HepG2 (cell line): ENCODE measurements around the gene KCTD16. TPM values are rescaled to one million over a fixed set of nuclear protein-coding genes. Genes with fewer than 3 reads are reported as not detected.

Experiments used
- ATAC-seq: fragments of 200-7000 bp; cut with Tn5 transposase; 3 replicates; pipeline ENCODE4 v1.9.1; 2020; ENCODE audit warnings: mild to moderate bottlenecking, moderate library complexity
- BruUV-seq: library from RNA; stranded (reverse); fragments of 400-500 nt; replicated peaks from 2 replicates; lab custom pipeline; 2021; lab: Mats Ljungman, UMichigan
- CTCF ChIA-PET: fragments of 300-600 bp; formaldehyde crosslinking; extraction: SDS; loops from one replicate; lab custom pipeline; 2021; ENCODE audit warnings: low total read pairs, inconsistent platforms, low intra/inter-chr PET ratio; lab: Yijun Ruan, JAX
- POLR2A ChIA-PET: fragments of 350-600 bp; sonication (Branson Sonifier 250); formaldehyde crosslinking; loops from one replicate; lab custom pipeline; 2020; ENCODE audit warnings: antibody characterized with exemption, inconsistent platforms; lab: Yijun Ruan, JAX
- DNase-seq: peaks from one replicate; pipeline ENCODE4 v3.0.0-alpha.2; 2015; ENCODE audit warnings: low spot score
- FAIRE-seq: peaks from 3 replicates; lab custom pipeline; 2011; peaks lifted over from hg19 to GRCh38; lab: Jason Lieb, UNC
- H2AFZ ChIP-seq: one replicate; pipeline ENCODE4 v1.6.1; 2011; ENCODE audit warnings: low read length, inconsistent platforms
- H3K27ac ChIP-seq: fragments of 300-600 bp; 3 replicates; pipeline ENCODE4 v1.8.0; 2011; ENCODE audit warnings: mixed run types, mild to moderate bottlenecking, mixed read lengths, low read length, inconsistent platforms; ENCODE audit not compliant: insufficient read depth; ENCODE audit errors: extremely low read length
- H3K27me3 ChIP-seq, 2 experiments: fragments of 200-600 bp in 1 of 2; 2 replicates in 1 of 2; 3 replicates in 1 of 2; pipeline versions ENCODE4 v1.6.0 to v1.8.0; 2011; ENCODE audit warnings: low read length in 2 of 2, mild to moderate bottlenecking in 2 of 2, moderate library complexity in 2 of 2, inconsistent platforms in 1 of 2; ENCODE audit not compliant: insufficient read depth in 2 of 2, control insufficient read depth in 1 of 2
- H3K36me3 ChIP-seq, 2 experiments: fragments of 200-600 bp in 1 of 2; replicated peaks in 1 of 2; 2 replicates in 1 of 2; 3 replicates in 1 of 2; pipeline versions ENCODE4 v1.5.1 to v1.8.0; 2011; ENCODE audit warnings: low read length in 2 of 2, inconsistent platforms in 1 of 2; ENCODE audit not compliant: insufficient read depth in 2 of 2, control insufficient read depth in 1 of 2
- H3K4me1 ChIP-seq: 2 replicates; pipeline ENCODE4 v1.5.1; 2012; ENCODE audit warnings: low read length, inconsistent platforms; ENCODE audit not compliant: insufficient read depth
- H3K4me2 ChIP-seq: 2 replicates; pipeline ENCODE4 v1.6.0; 2011; ENCODE audit warnings: low read depth, low read length, inconsistent platforms
- H3K4me3 ChIP-seq, 3 experiments: fragments of 200-600 bp in 1 of 3; sonication (generic), shearing (Covaris generic) in 1 of 3; replicated peaks in 1 of 3; 2 replicates each; pipeline ENCODE4 v1.5.1; 2011 to 2016; ENCODE audit warnings: low read length in 3 of 3, inconsistent platforms in 2 of 3, low read depth in 2 of 3, mild to moderate bottlenecking in 2 of 3, control low read depth in 1 of 3, mixed read lengths in 1 of 3; ENCODE audit not compliant: insufficient read depth in 1 of 3
- H3K79me2 ChIP-seq: one replicate; pipeline ENCODE4 v1.6.1; 2011; ENCODE audit warnings: low read length, inconsistent platforms; ENCODE audit not compliant: insufficient read depth
- H3K9ac ChIP-seq: 2 replicates; pipeline ENCODE4 v1.6.0; 2011; ENCODE audit warnings: mild to moderate bottlenecking, low read depth, low read length, inconsistent platforms; ENCODE audit not compliant: insufficient read depth
- H3K9me3 ChIP-seq: 2 replicates; pipeline ENCODE4 v1.5.1; 2012; ENCODE audit warnings: mild to moderate bottlenecking, low read length
- H4K20me1 ChIP-seq: 2 replicates; pipeline ENCODE4 v1.6.0; 2011; ENCODE audit warnings: inconsistent platforms, mild to moderate bottlenecking, low read length, moderate library complexity; ENCODE audit not compliant: insufficient read depth
- CENPT ChIP-seq: sonication (generic); formaldehyde crosslinking; IDR thresholded peaks from 2 replicates; pipeline ENCODE4 v1.8.0; 2022; ENCODE audit warnings: low read depth, mild to moderate bottlenecking, moderate library complexity, missing genetic modification reagents
- GATAD1 ChIP-seq: IDR thresholded peaks from 2 replicates; pipeline ENCODE4 v1.6.1; 2016; ENCODE audit warnings: missing genetic modification reagents, missing compliant biosample characterization
- KDM1A ChIP-seq: IDR thresholded peaks from 2 replicates; pipeline ENCODE4 v1.6.1; 2016; ENCODE audit warnings: missing compliant biosample characterization
- MEIS1 ChIP-seq: sonication (generic); formaldehyde crosslinking; IDR thresholded peaks from 2 replicates; pipeline ENCODE4 v1.9.0; 2021; ENCODE audit warnings: mild to moderate bottlenecking, missing genetic modification reagents, moderate library complexity, borderline replicate concordance
- SMARCC2 ChIP-seq: fragments of 450-650 bp; IDR thresholded peaks from 2 replicates; pipeline ENCODE4 v1.6.1; 2017; ENCODE audit warnings: antibody characterized with exemption, mild to moderate bottlenecking
- SSRP1 ChIP-seq: IDR thresholded peaks from 2 replicates; pipeline ENCODE4 v1.6.1; 2016; ENCODE audit warnings: control low read depth
- TCF7L2 ChIP-seq: IDR thresholded peaks from 2 replicates; pipeline ENCODE4 v1.6.1; 2011; ENCODE audit warnings: mild to moderate bottlenecking, low read depth, low read length, moderate library complexity
- ZFP36L1 ChIP-seq: sonication (generic); formaldehyde crosslinking; IDR thresholded peaks from 2 replicates; pipeline ENCODE4 v1.8.0; 2022; ENCODE audit warnings: mild to moderate bottlenecking, missing genetic modification reagents, moderate library complexity
- ZNF747 ChIP-seq: sonication (generic); formaldehyde crosslinking; IDR thresholded peaks from 2 replicates; pipeline ENCODE4 v1.8.1; 2023; ENCODE audit warnings: missing genetic modification reagents, mild to moderate bottlenecking, borderline replicate concordance
- ZNF878 ChIP-seq: sonication (generic); formaldehyde crosslinking; IDR thresholded peaks from 2 replicates; pipeline ENCODE4 v1.8.1; 2023; ENCODE audit warnings: mild to moderate bottlenecking, missing genetic modification reagents, moderate library complexity
- WGBS: methylation state at CpG from one replicate; pipeline ENCODE4 v1.1.6; 2017; ENCODE audit warnings: low lambda C conversion rate; 5-methylcytosine and 5-hydroxymethylcytosine counted together
- in situ Hi-C: cut with HindIII; loops from 2 replicates; pipeline ENCODE4 v1.10.0; 2017; ENCODE audit warnings: low pct_unique_long_range_greater_than_20kb; ENCODE audit not compliant: extremely low pct_ligation_motif_present
- intact Hi-C: fragments of 100-400 bp; cut with micrococcal nuclease; formaldehyde crosslinking; loops from one replicate; pipeline ENCODE4 v1.10.0; 2022; ENCODE audit not compliant: unreplicated experiment
- polyA plus RNA-seq, 8 experiments: library from polyadenylated mRNA; depleted of rRNA in 3 of 8; stranded (reverse) in 7 of 8; unstranded in 1 of 8; fragments of >200 nt; fragmentation: Illumina TruSeq in 4 of 8; extraction: Trizol in 4 of 8; gene quantifications; 2 replicates each; pipeline versions ENCODE4 v1.2.1 to v1.2.3, GENCODE V29; 2011 to 2016; ENCODE audit warnings: low read depth in 4 of 8, missing spikeins in 1 of 8, mixed read lengths in 1 of 8; ENCODE audit not compliant: insufficient read depth in 1 of 8
- total RNA-seq, 5 experiments: library from RNA; depleted of rRNA; stranded (reverse); fragments of >200 nt; fragmentation: Illumina TruSeq; extraction: Trizol; gene quantifications; 2 replicates each; pipeline ENCODE4 v1.2.3, GENCODE V29; 2016; ENCODE audit warnings: low read depth in 1 of 5
- TF ChIP-seq, protein P1 (sequence below): IDR thresholded peaks from 2 replicates; pipeline ENCODE4 v1.6.1; 2016; ENCODE audit warnings: low read depth, borderline replicate concordance
- TF ChIP-seq, protein P2 (sequence below): sonication (generic); formaldehyde crosslinking; IDR thresholded peaks from 2 replicates; pipeline ENCODE4 v1.8.1; 2023; ENCODE audit warnings: mild to moderate bottlenecking, missing genetic modification reagents, borderline replicate concordance
- TF ChIP-seq, protein P3 (sequence below): IDR thresholded peaks from 2 replicates; pipeline ENCODE4 v1.6.1; 2016; ENCODE audit warnings: missing compliant biosample characterization, missing genetic modification reagents, borderline replicate concordance
- TF ChIP-seq, protein P4 (sequence below): fragments of 450-650 bp; IDR thresholded peaks from 2 replicates; pipeline ENCODE4 v1.6.1; 2017

Gene KCTD16
- total and polyA plus RNA-seq, 2 of the 13 experiments (the other 11 are each of a cell fraction or from before 2014, with no cell fraction given): 0.02 to 0.09 TPM

DNA sequence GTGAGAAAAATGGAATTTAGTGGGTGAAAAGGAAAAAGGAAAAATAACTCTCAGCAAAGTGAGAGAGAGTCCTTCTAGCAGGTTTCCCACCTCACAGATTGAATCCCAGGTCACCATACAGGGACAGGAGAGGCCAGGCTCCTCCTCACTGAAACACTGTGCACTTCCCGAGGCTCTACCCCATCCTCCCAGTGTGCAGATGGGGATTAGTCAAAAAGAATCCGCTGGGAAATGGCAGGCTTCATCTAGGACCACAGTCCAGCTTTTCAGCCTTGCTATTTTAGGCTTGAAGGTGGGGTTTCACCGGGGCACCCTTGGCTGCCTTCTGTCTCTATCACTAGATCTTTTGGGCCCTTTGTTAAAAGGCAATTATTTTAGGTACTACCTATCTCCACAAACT, 48.0 kb upstream of the KCTD16 start:
- FAIRE-seq: no peak
- no peak overlapping the region for H2AFZ ChIP-seq
- POLR2A ChIA-PET: no interaction called here

More for the DNA sequence above, 48.0 kb upstream of the KCTD16 start:
- WGBS: 0% methylated on average over 3 of the region's 3 CpGs
- no peak overlapping the region for H3K9ac ChIP-seq
- TF ChIP-seq, protein P1, sequence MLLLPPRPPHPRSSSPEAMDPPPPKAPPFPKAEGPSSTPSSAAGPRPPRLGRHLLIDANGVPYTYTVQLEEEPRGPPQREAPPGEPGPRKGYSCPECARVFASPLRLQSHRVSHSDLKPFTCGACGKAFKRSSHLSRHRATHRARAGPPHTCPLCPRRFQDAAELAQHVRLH (CRISPR knock-in tag): no peak
- TF ChIP-seq, protein P2, sequence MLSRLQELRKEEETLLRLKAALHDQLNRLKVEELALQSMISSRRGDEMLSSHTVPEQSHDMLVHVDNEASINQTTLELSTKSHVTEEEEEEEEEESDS (CRISPR knock-in tag): no peak
- TF ChIP-seq TCF7L2 (no peak), ZFP36L1 (no peak), MEIS1 (CRISPR knock-in tag) (no peak), KDM1A (no peak), SMARCC2 (no peak), ZNF878 (no peak), CENPT (no peak), SSRP1 (CRISPR knock-in tag) (no peak), ZNF747 (CRISPR knock-in tag) (no peak), GATAD1 (CRISPR knock-in tag) (no peak)
- TF ChIP-seq, protein P3, sequence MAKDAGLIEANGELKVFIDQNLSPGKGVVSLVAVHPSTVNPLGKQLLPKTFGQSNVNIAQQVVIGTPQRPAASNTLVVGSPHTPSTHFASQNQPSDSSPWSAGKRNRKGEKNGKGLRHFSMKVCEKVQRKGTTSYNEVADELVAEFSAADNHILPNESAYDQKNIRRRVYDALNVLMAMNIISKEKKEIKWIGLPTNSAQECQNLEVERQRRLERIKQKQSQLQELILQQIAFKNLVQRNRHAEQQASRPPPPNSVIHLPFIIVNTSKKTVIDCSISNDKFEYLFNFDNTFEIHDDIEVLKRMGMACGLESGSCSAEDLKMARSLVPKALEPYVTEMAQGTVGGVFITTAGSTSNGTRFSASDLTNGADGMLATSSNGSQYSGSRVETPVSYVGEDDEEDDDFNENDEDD (CRISPR knock-in tag): no peak
- TF ChIP-seq, protein P4, sequence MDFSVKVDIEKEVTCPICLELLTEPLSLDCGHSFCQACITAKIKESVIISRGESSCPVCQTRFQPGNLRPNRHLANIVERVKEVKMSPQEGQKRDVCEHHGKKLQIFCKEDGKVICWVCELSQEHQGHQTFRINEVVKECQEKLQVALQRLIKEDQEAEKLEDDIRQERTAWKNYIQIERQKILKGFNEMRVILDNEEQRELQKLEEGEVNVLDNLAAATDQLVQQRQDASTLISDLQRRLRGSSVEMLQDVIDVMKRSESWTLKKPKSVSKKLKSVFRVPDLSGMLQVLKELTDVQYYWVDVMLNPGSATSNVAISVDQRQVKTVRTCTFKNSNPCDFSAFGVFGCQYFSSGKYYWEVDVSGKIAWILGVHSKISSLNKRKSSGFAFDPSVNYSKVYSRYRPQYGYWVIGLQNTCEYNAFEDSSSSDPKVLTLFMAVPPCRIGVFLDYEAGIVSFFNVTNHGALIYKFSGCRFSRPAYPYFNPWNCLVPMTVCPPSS: no peak
- H3K4me3 ChIP-seq: no peak overlapping the region
- H3K27me3 ChIP-seq: no peaks in the 10 kb centered on the region
- ATAC-seq (no peak), DNase-seq (no peak)
- H3K4me2 ChIP-seq: no peak overlapping the region
- CTCF ChIA-PET: no interaction called here
- no peaks in the 10 kb centered on the region for H3K4me1 ChIP-seq
- no peaks in the 10 kb centered on the region for H4K20me1 ChIP-seq
- H3K27ac ChIP-seq: no peak overlapping the region
- no peaks in the 10 kb centered on the region for H3K36me3 ChIP-seq
- intact Hi-C loops (no loop called here), in situ Hi-C loops (no loop called here)
- H3K79me2 ChIP-seq: no peaks in the 10 kb centered on the region
- BruUV-seq: no TSS peak
- H3K9me3 ChIP-seq: no peaks in the 10 kb centered on the region
